Measurements from ENCODE around the gene ZNF549.

DNA sequence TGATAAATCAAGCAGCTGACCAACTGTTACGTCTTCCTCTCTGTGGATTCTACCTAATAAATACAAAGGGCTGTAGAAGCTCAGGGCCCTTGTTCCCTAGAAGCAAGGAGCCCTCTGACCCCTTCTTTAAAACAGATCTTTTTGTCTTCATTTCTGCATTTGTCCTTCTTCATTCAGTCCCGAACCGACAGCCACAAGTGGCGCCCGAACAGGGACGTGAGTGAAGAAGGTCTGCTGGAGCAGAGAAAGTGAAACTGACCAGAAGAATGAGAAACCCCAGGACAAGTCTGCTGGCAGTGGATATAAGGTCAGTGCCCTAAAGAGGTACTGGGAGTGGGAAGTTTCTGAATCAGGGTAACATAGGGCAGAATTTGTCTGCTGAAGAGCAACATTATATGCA is 14.3 kb upstream of the ZNF549 start:
- TF ChIP-seq, protein P1, sequence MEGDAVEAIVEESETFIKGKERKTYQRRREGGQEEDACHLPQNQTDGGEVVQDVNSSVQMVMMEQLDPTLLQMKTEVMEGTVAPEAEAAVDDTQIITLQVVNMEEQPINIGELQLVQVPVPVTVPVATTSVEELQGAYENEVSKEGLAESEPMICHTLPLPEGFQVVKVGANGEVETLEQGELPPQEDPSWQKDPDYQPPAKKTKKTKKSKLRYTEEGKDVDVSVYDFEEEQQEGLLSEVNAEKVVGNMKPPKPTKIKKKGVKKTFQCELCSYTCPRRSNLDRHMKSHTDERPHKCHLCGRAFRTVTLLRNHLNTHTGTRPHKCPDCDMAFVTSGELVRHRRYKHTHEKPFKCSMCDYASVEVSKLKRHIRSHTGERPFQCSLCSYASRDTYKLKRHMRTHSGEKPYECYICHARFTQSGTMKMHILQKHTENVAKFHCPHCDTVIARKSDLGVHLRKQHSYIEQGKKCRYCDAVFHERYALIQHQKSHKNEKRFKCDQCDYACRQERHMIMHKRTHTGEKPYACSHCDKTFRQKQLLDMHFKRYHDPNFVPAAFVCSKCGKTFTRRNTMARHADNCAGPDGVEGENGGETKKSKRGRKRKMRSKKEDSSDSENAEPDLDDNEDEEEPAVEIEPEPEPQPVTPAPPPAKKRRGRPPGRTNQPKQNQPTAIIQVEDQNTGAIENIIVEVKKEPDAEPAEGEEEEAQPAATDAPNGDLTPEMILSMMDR (IDR thresholded peaks at IDR 0.05): no peak
- TF ChIP-seq POLR2A (IDR thresholded peaks at IDR 0.05): no peak
